Activated naive CD4-positive, alpha-beta T cell treated with anti-CD3 and anti-CD28 coated beads, Interleukin-2, amount 10 ng/mL, durations not matched to agents 7 days and 5 days (primary cell): ENCODE results near the gene PRDX6.
A peak's percentile ranks its signal among the peaks of the same experiment; 100 is the strongest.

Experiments used
- CTCF ChIA-PET: fragments of 350-600 bp; sonication (Branson Sonifier 250); formaldehyde crosslinking; loops from one replicate; lab custom pipeline; 2021; ENCODE audit warnings: antibody characterized with exemption; lab: Charles Lee
- DNase-seq: peaks from one replicate; pipeline ENCODE4 v3.0.0-alpha.2; 2020
- H3K27ac Mint-ChIP-seq: one replicate; pipeline ENCODE4 v1.8.0; 2021; ENCODE audit warnings: mild to moderate bottlenecking, moderate library complexity, mixed read lengths
- H3K27me3 Mint-ChIP-seq: one replicate; pipeline ENCODE4 v1.8.0; 2021; ENCODE audit warnings: mild to moderate bottlenecking, mixed read lengths
- H3K36me3 Mint-ChIP-seq: one replicate; pipeline ENCODE4 v1.8.0; 2021; ENCODE audit warnings: mixed read lengths
- H3K4me1 Mint-ChIP-seq: one replicate; pipeline ENCODE4 v1.8.0; 2021; ENCODE audit warnings: mixed read lengths
- H3K4me3 Mint-ChIP-seq: one replicate; pipeline ENCODE4 v1.8.0; 2021; ENCODE audit warnings: mild to moderate bottlenecking, moderate library complexity, mixed read lengths
- H3K9me3 Mint-ChIP-seq: one replicate; pipeline ENCODE4 v1.8.0; 2021; ENCODE audit warnings: mixed read lengths

Gene PRDX6

GRCh38 chr1:173477286-173478093 is at the start of gene PRDX6:
TSS of gene PRDX6 (plus strand) at chr1:173477335. CDS start at chr1:173477398, 63 bp downstream.
- Mint-ChIP-seq H3K4me1 (peaks cover 64% of the 10 kb centered on the region), H3K9me3 (peaks cover 2% of the 10 kb centered on the region), H3K4me3 (peak within 1 kb of the TSS; percentile 88), H3K27ac (peak within 1 kb of the TSS; percentile 96), H3K27me3 (no peaks in the 10 kb centered on the region), H3K36me3 (peaks cover 45% of the 10 kb centered on the region)
- CTCF ChIA-PET, result interaction anchor here (0.6 to 2.4 kb wide), 5 partner anchors 10 to 735 kb away, joined by 3 to 14 read pairs (median 4); no protein-coding TSS in a partner anchor
- peak; percentile 90 for DNase-seq

GRCh38 chr1:173429471-173430402 is 47.4 kb upstream of the PRDX6 start:
- CTCF ChIA-PET, result interaction anchor here (0.6 to 5.0 kb wide), 29 partner anchors 9 to 883 kb away, joined by 3 to 55 read pairs (median 4); partner anchors contain the start of genes CENPL, DARS2, GAS5 and KLHL20
- H3K27ac Mint-ChIP-seq, result peak overlapping the region; percentile 81
- H3K27me3 Mint-ChIP-seq, result no peaks in the 10 kb centered on the region
- H3K4me1 Mint-ChIP-seq, result peaks cover 25% of the 10 kb centered on the region
- peak; percentile 79 for DNase-seq
- H3K4me3 Mint-ChIP-seq, result peak overlapping the region; percentile 41
- no peaks in the 10 kb centered on the region for H3K9me3 Mint-ChIP-seq
- no peaks in the 10 kb centered on the region for H3K36me3 Mint-ChIP-seq

- no peaks in the 10 kb centered on the region for H3K27me3 Mint-ChIP-seq
- DNase-seq, result no peak
- no peak overlapping the region for H3K4me3 Mint-ChIP-seq
- H3K4me1 Mint-ChIP-seq, result peaks cover 25% of the 10 kb centered on the region
- CTCF ChIA-PET, result interaction anchor here (0.9 to 5.0 kb wide), 19 partner anchors 8 to 832 kb away, joined by 3 to 55 read pairs (median 4); partner anchors contain the start of genes CENPL, DARS2, GAS5 and PRDX6
- no peaks in the 10 kb centered on the region for H3K9me3 Mint-ChIP-seq
- H3K36me3 Mint-ChIP-seq, result no peaks in the 10 kb centered on the region
- peak overlapping the region; percentile 25 for H3K27ac Mint-ChIP-seq
These were observed 46.3 kb upstream of the PRDX6 start for GRCh38 chr1:173430677-173431303.

- CTCF ChIA-PET, result interaction anchor here (0.9 to 5.0 kb wide), 9 partner anchors 12 to 832 kb away, joined by 3 to 55 read pairs (median 3); partner anchors contain the start of genes CENPL, DARS2 and PRDX6
- Mint-ChIP-seq H3K4me1 (peaks cover 25% of the 10 kb centered on the region), H3K27ac (no peak overlapping the region), H3K9me3 (no peaks in the 10 kb centered on the region), H3K27me3 (no peaks in the 10 kb centered on the region), H3K36me3 (no peaks in the 10 kb centered on the region), H3K4me3 (no peak overlapping the region)
- DNase-seq, result peak; percentile 94
These were observed 45.7 kb upstream of the PRDX6 start for GRCh38 chr1:173431304-173432045.

- H3K4me3 Mint-ChIP-seq, result no peak overlapping the region
- DNase-seq, result no peak
- CTCF ChIA-PET, result interaction anchor here (0.9 to 5.0 kb wide), 2 partner anchors 259 to 393 kb away, joined by 3 to 55 read pairs; partner anchors contain the start of genes CENPL and DARS2
- no peaks in the 10 kb centered on the region for H3K36me3 Mint-ChIP-seq
- H3K4me1 Mint-ChIP-seq, result peaks cover 25% of the 10 kb centered on the region
- H3K27ac Mint-ChIP-seq, result no peak overlapping the region
- H3K9me3 Mint-ChIP-seq, result no peaks in the 10 kb centered on the region
- H3K27me3 Mint-ChIP-seq, result no peaks in the 10 kb centered on the region
These were observed 44.8 kb upstream of the PRDX6 start for GRCh38 chr1:173432331-173432730.

- Mint-ChIP-seq H3K36me3 (no peaks in the 10 kb centered on the region), H3K27ac (no peak overlapping the region)
These were observed 43.3 kb upstream of the PRDX6 start for GRCh38 chr1:173433751-173434326.

GRCh38 chr1:173436841-173437428 is 40.2 kb upstream of the PRDX6 start:
- CTCF ChIA-PET, result no interaction called here
- no peak overlapping the region for H3K27ac Mint-ChIP-seq

More at GRCh38 chr1:173433751-173434326, 43.3 kb upstream of the PRDX6 start:
- DNase-seq, result no peak
- CTCF ChIA-PET, result no interaction called here
- H3K4me3 Mint-ChIP-seq, result no peak overlapping the region
- H3K9me3 Mint-ChIP-seq, result no peaks in the 10 kb centered on the region
- H3K27me3 Mint-ChIP-seq, result no peaks in the 10 kb centered on the region
- peaks cover 25% of the 10 kb centered on the region for H3K4me1 Mint-ChIP-seq

GRCh38 chr1:173438675-173439074 is 38.5 kb upstream of the PRDX6 start:
- Mint-ChIP-seq H3K36me3 (peaks cover 4% of the 10 kb centered on the region), H3K27me3 (no peaks in the 10 kb centered on the region), H3K4me3 (no peak overlapping the region), H3K9me3 (no peaks in the 10 kb centered on the region), H3K27ac (no peak overlapping the region), H3K4me1 (peaks cover 2% of the 10 kb centered on the region)
- CTCF ChIA-PET, result interaction anchor here (0.9 to 2.1 kb wide), 2 partner anchors 9 to 12 kb away, joined by 3 to 11 read pairs; no protein-coding TSS in a partner anchor
- DNase-seq, result no peak

More at GRCh38 chr1:173436841-173437428, 40.2 kb upstream of the PRDX6 start:
- no peaks in the 10 kb centered on the region for H3K4me1 Mint-ChIP-seq
- no peak for DNase-seq
- H3K36me3 Mint-ChIP-seq, result peaks cover 2% of the 10 kb centered on the region
- H3K4me3 Mint-ChIP-seq, result no peak overlapping the region
- no peaks in the 10 kb centered on the region for H3K27me3 Mint-ChIP-seq
- no peaks in the 10 kb centered on the region for H3K9me3 Mint-ChIP-seq

- no peak overlapping the region for H3K4me3 Mint-ChIP-seq
- peaks cover 18% of the 10 kb centered on the region for H3K4me1 Mint-ChIP-seq
- no peaks in the 10 kb centered on the region for H3K27me3 Mint-ChIP-seq
- H3K27ac Mint-ChIP-seq, result no peak overlapping the region
- peaks cover 9% of the 10 kb centered on the region for H3K36me3 Mint-ChIP-seq
- CTCF ChIA-PET, result no interaction called here
- peaks cover 1% of the 10 kb centered on the region for H3K9me3 Mint-ChIP-seq
- no peak for DNase-seq
These were observed 36.7 kb upstream of the PRDX6 start for GRCh38 chr1:173440430-173440829.

- H3K27me3 Mint-ChIP-seq, result no peaks in the 10 kb centered on the region
- H3K4me1 Mint-ChIP-seq, result peaks cover 23% of the 10 kb centered on the region
- peaks cover 44% of the 10 kb centered on the region for H3K36me3 Mint-ChIP-seq
- peaks cover 22% of the 10 kb centered on the region for H3K9me3 Mint-ChIP-seq
- peak overlapping the region; percentile 50 for H3K27ac Mint-ChIP-seq
- DNase-seq, result peak; percentile 37
- peak overlapping the region; percentile 4 for H3K4me3 Mint-ChIP-seq
- CTCF ChIA-PET, result interaction anchor here (0.7 kb wide), 1 partner anchor 30 kb away, joined by 3 read pairs; no protein-coding TSS in a partner anchor
These were observed 32.4 kb upstream of the PRDX6 start for GRCh38 chr1:173444757-173445156.

- CTCF ChIA-PET, result no interaction called here
- no peaks in the 10 kb centered on the region for H3K27me3 Mint-ChIP-seq
- H3K27ac Mint-ChIP-seq, result peak overlapping the region; percentile 50
- peaks cover 46% of the 10 kb centered on the region for H3K36me3 Mint-ChIP-seq
- no peak for DNase-seq
- peaks cover 23% of the 10 kb centered on the region for H3K9me3 Mint-ChIP-seq
- H3K4me3 Mint-ChIP-seq, result no peak overlapping the region
- H3K4me1 Mint-ChIP-seq, result peaks cover 23% of the 10 kb centered on the region
These were observed 32.0 kb upstream of the PRDX6 start for GRCh38 chr1:173445164-173445563.

GRCh38 chr1:173445656-173446055 is 31.5 kb upstream of the PRDX6 start:
- CTCF ChIA-PET, result no interaction called here
- no peak overlapping the region for H3K27ac Mint-ChIP-seq
- H3K27me3 Mint-ChIP-seq, result no peaks in the 10 kb centered on the region
- no peak overlapping the region for H3K4me3 Mint-ChIP-seq
- no peak for DNase-seq
- peaks cover 23% of the 10 kb centered on the region for H3K4me1 Mint-ChIP-seq
- H3K36me3 Mint-ChIP-seq, result peaks cover 46% of the 10 kb centered on the region
- peaks cover 23% of the 10 kb centered on the region for H3K9me3 Mint-ChIP-seq
